ENCODE measurements around the gene HTR3B. TPM values are rescaled to one million over a fixed set of nuclear protein-coding genes. Genes with fewer than 3 reads are reported as not detected.
A peak's percentile ranks its signal among the peaks of the same experiment; 100 is the strongest.

The HTR3B gene
- total RNA-seq, 1 experiment from 2014 or later = not detected

- Histone ChIP-seq H3K23ac (ENCODE audit: insufficient read length, low read depth, low read length) (no peak overlapping the region), H2BK20ac (ENCODE audit: low read depth, low read length, poor library complexity, severe bottlenecking) (no peak overlapping the region), H3T11ph (ENCODE audit: low read length) (no peak overlapping the region), H3K23me2 (ENCODE audit: insufficient read length, low read depth, low read length, poor library complexity, severe bottlenecking) (no peaks in the 10 kb centered on the region), H2AFZ (ENCODE audit: low read length) (no peak overlapping the region), H4K91ac (ENCODE audit: insufficient read length, low read depth, low read length) (no peak overlapping the region), H3K79me1 (ENCODE audit: insufficient read depth, low read depth, low read length, poor library complexity, severe bottlenecking) (no peaks in the 10 kb centered on the region), H3K4me2 (ENCODE audit: insufficient read depth, insufficient read length, low read length) (no peak overlapping the region), H3K9ac (ENCODE audit: extremely low read depth, insufficient read length, low read length) (no peak overlapping the region), H2BK15ac (ENCODE audit: low read depth, low read length) (no peak overlapping the region), H3K4ac (ENCODE audit: low read depth, low read length) (no peak overlapping the region), H3K79me2 (ENCODE audit: insufficient read depth, low read length) (no peaks in the 10 kb centered on the region), H2BK5ac (ENCODE audit: insufficient read length, low read length) (no peak overlapping the region), H4K20me1 (ENCODE audit: control insufficient read depth, insufficient read depth, insufficient read length) (no peaks in the 10 kb centered on the region), H3K14ac (ENCODE audit: insufficient read depth, low read length) (no peak overlapping the region), H3K27ac (ENCODE audit: insufficient read length, low read depth, low read length) (no peak overlapping the region), H3K18ac (ENCODE audit: insufficient read length, low read depth, low read length) (no peak overlapping the region), H3K9me3 (ENCODE audit: control insufficient read depth, low read depth, low read length) (no peaks in the 10 kb centered on the region), H3K56ac (ENCODE audit: insufficient read length, low read depth, low read length) (no peak overlapping the region), H4K5ac (ENCODE audit: insufficient read length, low read depth, low read length) (no peak overlapping the region), H4K8ac (replicated peaks; ENCODE audit: insufficient read length, low read depth, low read length) (no peak overlapping the region), H2BK120ac (ENCODE audit: low read depth, low read length, poor library complexity, severe bottlenecking) (no peak overlapping the region), H2BK12ac (ENCODE audit: insufficient read length, low read depth, low read length) (no peak overlapping the region), H3K27me3 (ENCODE audit: insufficient read depth, low read length) (no peaks in the 10 kb centered on the region), H3K4me1 (ENCODE audit: insufficient read depth, low read length) (no peaks in the 10 kb centered on the region), H2AK5ac (ENCODE audit: insufficient read length, low read length) (no peak overlapping the region)
- Mint-ChIP-seq H3K4me1 (peaks cover 0 to 3% of the 10 kb centered on the region in 2 experiments; a peak in 2 of 4 replicates), H3K9me3 (no peaks in the 10 kb centered on the region), H3K27ac (peak overlapping the region in 1 of 3 experiments; percentile 80; a peak in 1 of 7 replicates), H3K4me3 (no peak overlapping the region), H3K36me3 (ENCODE audit: insufficient read depth in 1 of 3, low read depth in 3 of 3) (no peaks in the 10 kb centered on the region; a peak in 1 of 7 replicates), H3K27me3 (ENCODE audit: low read depth) (peaks cover 3% of the 10 kb centered on the region)
- no peak for DNase-seq
- TF ChIP-seq, protein P1, sequence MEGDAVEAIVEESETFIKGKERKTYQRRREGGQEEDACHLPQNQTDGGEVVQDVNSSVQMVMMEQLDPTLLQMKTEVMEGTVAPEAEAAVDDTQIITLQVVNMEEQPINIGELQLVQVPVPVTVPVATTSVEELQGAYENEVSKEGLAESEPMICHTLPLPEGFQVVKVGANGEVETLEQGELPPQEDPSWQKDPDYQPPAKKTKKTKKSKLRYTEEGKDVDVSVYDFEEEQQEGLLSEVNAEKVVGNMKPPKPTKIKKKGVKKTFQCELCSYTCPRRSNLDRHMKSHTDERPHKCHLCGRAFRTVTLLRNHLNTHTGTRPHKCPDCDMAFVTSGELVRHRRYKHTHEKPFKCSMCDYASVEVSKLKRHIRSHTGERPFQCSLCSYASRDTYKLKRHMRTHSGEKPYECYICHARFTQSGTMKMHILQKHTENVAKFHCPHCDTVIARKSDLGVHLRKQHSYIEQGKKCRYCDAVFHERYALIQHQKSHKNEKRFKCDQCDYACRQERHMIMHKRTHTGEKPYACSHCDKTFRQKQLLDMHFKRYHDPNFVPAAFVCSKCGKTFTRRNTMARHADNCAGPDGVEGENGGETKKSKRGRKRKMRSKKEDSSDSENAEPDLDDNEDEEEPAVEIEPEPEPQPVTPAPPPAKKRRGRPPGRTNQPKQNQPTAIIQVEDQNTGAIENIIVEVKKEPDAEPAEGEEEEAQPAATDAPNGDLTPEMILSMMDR (conservative IDR thresholded peaks at IDR 0.05) = no peak
- no CpG with 5 or more reads among the region's 4 CpGs for WGBS (ENCODE audit: extremely low coverage, insufficient read length, low lambda C conversion rate)
Measured at GRCh38 chr11:113985906-113986305, 81.3 kb downstream of the HTR3B start.
